ACHN (cell line): Measurements from ENCODE around the gene BRAT1.

Experiments used
- DNase-seq: peaks from one replicate; pipeline ENCODE4 v3.0.0-alpha.2; 2015
- in situ Hi-C: cut with HindIII; loops from 2 replicates; pipeline ENCODE4 v1.10.0; 2017; ENCODE audit warnings: low sequenced_read_pairs, low pct_ligation_motif_present, low pct_unique_long_range_greater_than_20kb

Gene BRAT1

DNA sequence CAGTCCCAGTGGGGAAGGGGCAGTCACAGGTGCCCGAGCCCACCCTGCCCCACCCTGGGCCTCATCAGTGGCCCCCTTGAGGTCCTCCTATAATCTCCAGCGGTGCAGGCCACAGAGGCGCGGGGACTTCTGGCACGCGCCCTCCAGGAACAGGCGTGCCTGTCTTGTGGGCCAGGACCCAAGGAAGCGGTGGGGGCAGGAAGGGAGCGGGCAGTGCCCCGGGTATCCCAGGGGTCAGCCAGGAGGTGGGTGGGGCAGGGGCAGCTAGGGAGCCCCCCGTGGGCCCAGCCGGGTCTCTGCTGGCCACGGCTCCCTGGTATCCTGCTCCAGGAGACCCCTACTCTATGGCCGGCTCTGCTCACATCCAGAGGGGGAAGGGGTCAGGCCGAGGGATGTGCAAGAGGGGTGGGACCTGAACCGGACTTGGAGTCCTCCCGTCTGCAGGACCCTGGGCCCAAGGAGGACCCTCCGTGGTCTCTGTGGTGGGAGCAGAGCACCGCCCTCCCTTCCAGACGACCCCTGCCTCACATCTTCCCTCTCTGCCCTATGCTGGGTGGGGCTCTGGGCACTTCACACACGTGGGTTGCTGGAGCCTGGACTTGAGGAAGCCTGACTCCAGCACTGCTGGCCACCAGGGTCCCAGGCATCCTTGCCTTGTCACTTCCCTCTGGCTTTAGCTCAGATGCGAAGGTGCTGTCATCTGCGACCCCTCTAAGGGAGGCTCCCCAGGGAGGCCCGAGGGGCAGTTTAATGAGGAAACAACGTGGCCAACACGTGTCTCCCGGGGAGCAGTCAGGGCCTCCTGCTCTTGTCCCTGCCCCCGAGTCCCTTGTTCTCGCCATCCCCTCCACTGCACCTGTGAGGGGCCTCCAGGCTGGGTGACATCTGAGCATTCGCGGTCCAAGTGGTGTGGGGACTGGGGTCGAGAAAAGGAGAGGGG is 60.9 kb downstream of the BRAT1 start:
- in situ Hi-C loops: no loop called here
- no peak for DNase-seq

GRCh38 chr7:2493205-2494164 is 61.8 kb downstream of the BRAT1 start:
- in situ Hi-C loops: no loop called here

GRCh38 chr7:2492038-2492437 is 63.3 kb downstream of the BRAT1 start:
- in situ Hi-C loops: no loop called here
- DNase-seq: no peak

More at GRCh38 chr7:2493205-2494164, 61.8 kb downstream of the BRAT1 start:
- no peak for DNase-seq

DNA sequence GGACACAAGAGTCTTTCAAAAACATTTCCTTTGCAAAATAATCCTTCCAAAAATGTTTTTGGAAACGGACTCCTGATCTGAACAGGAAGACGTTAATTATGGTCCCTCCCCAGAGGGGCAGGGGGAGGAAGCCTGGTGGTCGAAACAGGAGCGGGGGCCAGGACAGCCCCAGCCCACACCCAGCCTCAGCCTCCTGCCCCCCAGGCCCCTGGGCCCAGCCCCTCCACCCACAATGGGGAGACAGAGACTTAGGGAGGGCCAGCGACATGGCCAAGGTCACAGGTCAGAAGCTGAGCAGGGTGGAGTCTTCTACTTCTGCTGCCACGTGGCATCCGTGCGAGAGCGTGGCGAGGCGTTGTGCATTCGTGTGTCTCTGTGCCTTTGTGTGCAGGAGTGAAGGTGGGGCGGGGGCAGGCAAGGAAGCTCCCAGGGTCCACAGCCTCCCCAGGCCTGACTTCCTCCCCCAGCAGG is 65.1 kb downstream of the BRAT1 start:
- no peak for DNase-seq
- in situ Hi-C loops: no loop called here

- DNase-seq: no peak
- in situ Hi-C loops: no loop called here
Measured at GRCh38 chr7:2488681-2489080, 66.6 kb downstream of the BRAT1 start.

DNA sequence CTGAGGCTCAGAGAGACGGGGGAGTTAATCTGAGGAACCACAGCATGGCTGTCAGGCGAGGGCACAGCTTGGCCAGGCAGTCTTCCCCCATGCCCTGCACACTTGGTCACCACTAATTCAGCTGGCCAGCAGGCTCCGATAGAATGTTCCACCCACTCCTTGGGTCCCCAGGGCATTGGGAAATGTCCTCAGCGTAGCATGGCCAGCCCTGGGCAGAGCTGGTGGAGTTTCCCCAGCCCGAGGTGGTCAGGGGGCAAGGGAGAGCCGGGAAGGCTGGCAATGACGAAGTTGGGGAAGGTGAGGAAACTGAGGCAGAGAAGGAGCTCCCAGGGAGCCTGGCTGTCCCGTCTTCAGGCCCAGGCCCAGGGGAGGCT is 67.1 kb downstream of the BRAT1 start:
- in situ Hi-C loops: no loop called here
- DNase-seq: no peak
